A549 (cell line): ENCODE results near the gene SPOCK2. TPM values are rescaled to one million over a fixed set of nuclear protein-coding genes. Genes with fewer than 3 reads are reported as not detected.

Experiments used
- ATAC-seq, 2 experiments: fragments of 200-7000 bp in 1 of 2; fragments of >200 bp in 1 of 2; cut with Nextera tagmentation in 1 of 2; cut with Tn5 transposase in 1 of 2; 3 replicates each; pipeline versions ENCODE4 v1.8.0 to v1.9.1; 2018 to 2020; ENCODE audit warnings: mild to moderate bottlenecking in 1 of 2, moderate library complexity in 1 of 2
- CTCF ChIA-PET: fragments of 300-600 bp; sonication (Branson Sonifier 250); formaldehyde crosslinking; extraction: SDS; loops from one replicate; lab custom pipeline; 2021; ENCODE audit warnings: antibody characterized with exemption, inconsistent platforms; lab: Yijun Ruan, JAX
- POLR2A ChIA-PET: fragments of 350-600 bp; formaldehyde crosslinking; extraction: SDS; loops from one replicate; lab custom pipeline; 2021; ENCODE audit warnings: antibody characterized with exemption, inconsistent platforms; lab: Yijun Ruan, JAX
- DNase-seq, 2 experiments: peaks; one replicate each; pipeline versions ENCODE4 v3.0.0 to v3.0.0-alpha.2; 2011 to 2016; ENCODE audit warnings: low read depth in 1 of 2, low spot score in 1 of 2
- FAIRE-seq: peaks from 2 replicates; lab custom pipeline; 2011; peaks lifted over from hg19 to GRCh38; lab: Jason Lieb, UNC
- H3K27ac ChIP-seq, 2 experiments: fragments of >200 bp; sonication (Bioruptor Twin); formaldehyde crosslinking; 3 replicates each; pipeline ENCODE4 v1.5.1; 2016 to 2017
- H3K4me1 ChIP-seq: fragments of >200 bp; sonication (Bioruptor Twin); formaldehyde crosslinking; 3 replicates; pipeline ENCODE4 v1.6.1; 2016
- H3K4me2 ChIP-seq: fragments of >200 bp; sonication (Bioruptor Twin); formaldehyde crosslinking; 3 replicates; pipeline ENCODE4 v1.6.1; 2016
- H3K4me3 ChIP-seq: fragments of >200 bp; sonication (Bioruptor Twin); formaldehyde crosslinking; 3 replicates; pipeline ENCODE4 v1.5.1; 2016
- H3K9me3 ChIP-seq: fragments of >200 bp; sonication (Bioruptor Twin); formaldehyde crosslinking; 3 replicates; pipeline ENCODE4 v1.6.1; 2016
- BCL3 ChIP-seq: fragments of >200 bp; sonication (Bioruptor Twin); formaldehyde crosslinking; IDR thresholded peaks from 3 replicates; pipeline ENCODE4 v1.6.1; 2016
- BHLHE40 ChIP-seq: IDR thresholded peaks from 2 replicates; pipeline ENCODE4 v1.6.1; 2012; ENCODE audit warnings: low read depth, low read length, inconsistent platforms
- CEBPB ChIP-seq, 2 experiments: fragments of >200 bp in 1 of 2; sonication (Bioruptor Twin) in 1 of 2; formaldehyde crosslinking in 1 of 2; IDR thresholded peaks; 2 replicates each; pipeline ENCODE4 v1.6.1; 2012 to 2016
- CHD4 ChIP-seq: fragments of 200-600 bp; sonication (generic); IDR thresholded peaks from 2 replicates; pipeline ENCODE4 v1.6.1; 2016; ENCODE audit warnings: antibody characterized with exemption, mild to moderate bottlenecking, borderline replicate concordance
- EHMT2 ChIP-seq: fragments of 200-600 bp; sonication (generic); IDR thresholded peaks from 2 replicates; pipeline ENCODE4 v1.6.1; 2016; ENCODE audit warnings: antibody characterized with exemption, low read depth, mild to moderate bottlenecking, moderate library complexity
- EP300 ChIP-seq, 2 experiments: fragments of >200 bp; sonication (Bioruptor Twin); formaldehyde crosslinking; IDR thresholded peaks; 2 replicates in 1 of 2; 3 replicates in 1 of 2; pipeline ENCODE4 v1.6.1; 2016 to 2017
- ESRRA ChIP-seq: fragments of 150-350 bp; IDR thresholded peaks from 2 replicates; pipeline ENCODE4 v1.6.1; 2014; ENCODE audit warnings: mild to moderate bottlenecking, low read length, borderline replicate concordance
- FOSL2 ChIP-seq, 2 experiments: fragments of 450-650 bp in 1 of 2; fragments of >200 bp in 1 of 2; sonication (Bioruptor Twin) in 1 of 2; formaldehyde crosslinking; IDR thresholded peaks; 2 replicates each; pipeline versions ENCODE4 v1.5.0 to v1.6.1; 2016 to 2020; ENCODE audit warnings: mild to moderate bottlenecking in 1 of 2, moderate library complexity in 1 of 2
- FOXS1 ChIP-seq: fragments of 250-450 bp; sonication (Bioruptor Pico); IDR thresholded peaks from 2 replicates; pipeline ENCODE4 v1.5.0; 2020; ENCODE audit warnings: mild to moderate bottlenecking, moderate library complexity
- GATA3 ChIP-seq: IDR thresholded peaks from 2 replicates; pipeline ENCODE4 v1.6.1; 2012; ENCODE audit warnings: borderline replicate concordance
- HDAC2 ChIP-seq: fragments of 200-600 bp; sonication (generic); IDR thresholded peaks from 2 replicates; pipeline ENCODE4 v1.6.1; 2016
- HOXB13 ChIP-seq: fragments of 250-450 bp; sonication (Bioruptor Pico); IDR thresholded peaks from 2 replicates; pipeline ENCODE4 v1.5.0; 2020; ENCODE audit warnings: low read depth, mild to moderate bottlenecking, moderate library complexity
- HOXB5 ChIP-seq: fragments of 250-450 bp; sonication (Bioruptor Pico); IDR thresholded peaks from 2 replicates; pipeline ENCODE4 v1.5.0; 2020; ENCODE audit warnings: mild to moderate bottlenecking, moderate library complexity
- JUN ChIP-seq, 2 experiments: fragments of >200 bp; sonication (Bioruptor Twin); formaldehyde crosslinking; IDR thresholded peaks; 2 replicates in 1 of 2; 3 replicates in 1 of 2; pipeline ENCODE4 v1.6.1; 2016 to 2017
- JUNB ChIP-seq: fragments of >200 bp; sonication (Bioruptor Twin); formaldehyde crosslinking; IDR thresholded peaks from 2 replicates; pipeline ENCODE4 v1.6.1; 2016
- KDM5A ChIP-seq: fragments of 200-600 bp; sonication (generic); IDR thresholded peaks from 2 replicates; pipeline ENCODE4 v1.6.1; 2016; ENCODE audit warnings: antibody characterized with exemption, mild to moderate bottlenecking
- MAX ChIP-seq: IDR thresholded peaks from 2 replicates; pipeline ENCODE4 v1.6.1; 2012
- MYC ChIP-seq: IDR thresholded peaks from 2 replicates; pipeline ENCODE4 v1.6.1; 2012; ENCODE audit warnings: mild to moderate bottlenecking, inconsistent platforms, low read length, improper control_type of control experiment, borderline replicate concordance
- NFE2L2 ChIP-seq: fragments of 150-350 bp; conservative IDR thresholded peaks from 2 replicates; pipeline ENCODE4 v1.6.1; 2014; ENCODE audit warnings: low read length
- PBX3 ChIP-seq: IDR thresholded peaks from 2 replicates; pipeline ENCODE4 v1.6.1; 2012
- POLR2AphosphoS2 ChIP-seq: conservative IDR thresholded peaks from 2 replicates; pipeline ENCODE4 v1.6.1; 2012; ENCODE audit warnings: low read length, improper control_type of control experiment, inconsistent platforms
- RAD21 ChIP-seq, 2 experiments: fragments of >200 bp in 1 of 2; sonication (Bioruptor Twin) in 1 of 2; formaldehyde crosslinking in 1 of 2; IDR thresholded peaks in 1 of 2; conservative IDR thresholded peaks in 1 of 2; 2 replicates in 1 of 2; 3 replicates in 1 of 2; pipeline ENCODE4 v1.6.1; 2012 to 2018; ENCODE audit warnings: inconsistent platforms in 1 of 2
- RARB ChIP-seq: fragments of 250-450 bp; sonication (Bioruptor Pico); IDR thresholded peaks from 2 replicates; pipeline ENCODE4 v1.8.0; 2021; ENCODE audit warnings: mild to moderate bottlenecking, moderate library complexity
- SMC3 ChIP-seq: fragments of >200 bp; sonication (Bioruptor Twin); formaldehyde crosslinking; IDR thresholded peaks from 3 replicates; pipeline ENCODE4 v1.6.1; 2018; ENCODE audit warnings: inconsistent platforms
- SREBF2 ChIP-seq: fragments of 450-650 bp; IDR thresholded peaks from 2 replicates; pipeline ENCODE4 v1.6.1; 2014; ENCODE audit warnings: mild to moderate bottlenecking, moderate library complexity
- ZFP36 ChIP-seq: fragments of 450-650 bp; IDR thresholded peaks from 2 replicates; pipeline ENCODE4 v1.6.1; 2014; ENCODE audit warnings: borderline replicate concordance; ENCODE audit not compliant: partially characterized antibody
- WGBS: methylation state at CpG from one replicate; pipeline ENCODE4 v1.1.6; 2017; ENCODE audit errors: missing lambda C conversion rate; 5-methylcytosine and 5-hydroxymethylcytosine counted together
- polyA plus RNA-seq, 4 experiments: library from polyadenylated mRNA; depleted of rRNA in 3 of 4; stranded (reverse); fragments of >200 nt; fragmentation: RNase III in 1 of 4; extraction: RNeasy Plus Mini Kit Qiagen cat#74134 plus additional on column Dnase treatment in 1 of 4; gene quantifications; 2 replicates in 3 of 4; 3 replicates in 1 of 4; pipeline ENCODE4 v1.2.3, GENCODE V29; 2011 to 2017
- TF ChIP-seq, protein P1 (sequence below): fragments of >200 bp; sonication (Bioruptor Twin); formaldehyde crosslinking; IDR thresholded peaks from 2 replicates; pipeline ENCODE4 v1.6.1; 2016

SPOCK2 gene
- polyA plus RNA-seq, 2 of the 4 experiments (the other 2 are of a cell fraction), result 0.52 to 0.67 TPM

DNA sequence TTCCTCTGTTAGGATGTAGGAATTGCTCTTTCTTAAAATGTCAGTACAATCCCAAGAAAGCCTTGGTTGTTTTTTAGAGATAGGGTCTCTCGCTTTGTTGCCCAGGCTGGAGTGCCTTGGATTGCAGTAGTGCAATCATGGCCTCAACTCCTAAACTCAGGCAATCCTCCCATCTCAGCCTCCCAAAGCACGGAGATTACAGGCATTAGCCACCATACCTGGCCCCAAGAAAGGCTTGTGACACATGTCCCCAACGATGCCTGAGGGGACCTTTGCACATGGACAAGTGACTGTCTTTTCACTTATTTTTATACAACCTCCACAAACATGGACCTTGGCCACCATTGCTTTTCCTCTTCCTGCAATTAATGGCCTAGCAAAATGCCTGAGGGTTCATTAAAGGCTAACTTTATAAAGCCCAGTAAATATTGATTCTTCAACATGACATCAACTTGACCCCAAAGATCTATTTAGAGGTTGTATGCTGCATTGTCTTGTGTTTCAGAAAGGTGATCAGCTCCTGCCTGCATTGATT is 10.0 kb upstream of the SPOCK2 start:
- POLR2A ChIA-PET, result interaction anchor here (0.8 kb wide), 1 partner anchor 73 kb away, joined by 4 read pairs; no protein-coding TSS in a partner anchor
- 0 out of 6 replicates have a peak, but pooled peaks of 1 of the 2 experiments have one; percentile 4 for ATAC-seq
- WGBS, result 43% methylated on average over 3 of the region's 3 CpGs

DNA sequence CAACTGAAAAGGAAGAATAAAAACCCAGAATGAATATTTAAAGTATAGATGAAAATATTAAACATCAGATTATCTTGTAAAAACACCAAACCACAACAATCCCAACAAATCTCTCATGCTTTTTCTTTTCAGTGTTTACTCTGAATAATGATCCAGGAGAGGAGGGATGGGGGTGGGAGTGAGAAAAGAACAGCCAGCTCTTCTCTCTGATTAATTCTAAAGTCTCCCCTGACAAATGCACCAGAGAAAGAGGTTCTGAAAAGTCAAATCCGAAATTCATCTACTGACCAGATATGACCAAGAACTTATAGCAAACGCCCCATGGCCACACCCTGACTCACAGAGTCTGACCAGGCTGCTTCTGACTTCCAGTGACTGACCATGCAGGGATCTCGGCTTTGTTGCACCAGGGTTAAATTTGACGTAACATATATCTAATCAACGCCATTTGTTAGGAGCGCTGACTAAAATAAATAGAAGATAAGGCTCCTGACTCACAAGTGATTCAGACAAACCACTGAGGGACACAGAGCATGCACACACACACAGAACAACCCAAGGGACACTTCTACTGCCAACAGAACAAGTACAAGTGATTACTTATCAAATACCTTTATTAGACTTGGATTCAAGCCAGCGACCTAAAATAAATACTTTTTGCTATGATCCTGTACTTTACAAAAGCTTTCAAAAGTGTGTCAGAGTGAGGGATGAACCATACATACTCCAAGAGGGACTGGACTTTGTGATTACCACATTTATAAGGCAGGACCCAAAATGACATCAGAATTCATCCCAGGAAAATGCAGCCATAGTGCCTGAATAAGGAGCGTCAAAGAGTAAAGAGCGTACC is 9.3 kb upstream of the SPOCK2 start:
- ChIA-PET POLR2A (interaction anchor here (0.8 kb wide), 1 partner anchor 73 kb away, joined by 4 read pairs; no protein-coding TSS in a partner anchor), CTCF (interaction anchor here (0.9 to 1.1 kb wide), 2 partner anchors 143 to 200 kb away, joined by 3 to 4 read pairs; no protein-coding TSS in a partner anchor)
- no peaks in the 10 kb centered on the region for H3K9me3 ChIP-seq
- H3K4me1 ChIP-seq, result peaks cover 54% of the 10 kb centered on the region
- H3K27ac ChIP-seq, result peak overlapping the region; percentile 75 to 77
- FAIRE-seq, result peak; percentile 39
- TF ChIP-seq RAD21 (conservative IDR thresholded peaks at IDR 0.05 in 1 of 2, IDR thresholded peaks at IDR 0.05 in 1 of 2), result peak in 1 of 2 experiments; percentile 29; a peak in 1 of 5 replicates
- TF ChIP-seq ZFP36, result peak; percentile 65
- no peak for TF ChIP-seq HOXB13
- TF ChIP-seq PBX3, result peak; percentile 76; the same call in 1 of the 2 replicates
- 0 out of 2 replicates have a peak, but pooled peaks have one; percentile 29 for TF ChIP-seq HOXB5 (CRISPR knock-in tag)
- TF ChIP-seq FOXS1 (CRISPR knock-in tag), result no peak
- peak; percentile 97 for TF ChIP-seq FOSL2 (IDR thresholded peaks at IDR 0.05)
- TF ChIP-seq FOSL2 (CRISPR knock-in tag; IDR thresholded peaks at IDR 0.05), result peak; percentile 98
- TF ChIP-seq SMC3, result 0 out of 3 replicates have a peak, but pooled peaks have one; percentile 21
- peak; percentile 82 for TF ChIP-seq MAX
- TF ChIP-seq HDAC2, result no peak
- TF ChIP-seq RARB, result no peak
- peak; percentile 99 for TF ChIP-seq JUNB
- TF ChIP-seq, protein P1, sequence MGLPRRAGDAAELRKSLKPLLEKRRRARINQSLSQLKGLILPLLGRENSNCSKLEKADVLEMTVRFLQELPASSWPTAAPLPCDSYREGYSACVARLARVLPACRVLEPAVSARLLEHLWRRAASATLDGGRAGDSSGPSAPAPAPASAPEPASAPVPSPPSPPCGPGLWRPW, result peak; percentile 31; the same call in 1 of the 2 replicates
- TF ChIP-seq CHD4, result no peak
- TF ChIP-seq EP300 (IDR thresholded peaks at IDR 0.05), result peak; percentile 82 to 88; a peak in 3 of 5 replicates
- TF ChIP-seq ESRRA, result no peak
- TF ChIP-seq JUN (IDR thresholded peaks at IDR 0.05), result peak; percentile 97 to 98; a peak in 4 of 5 replicates
- TF ChIP-seq POLR2AphosphoS2, result no peak
- TF ChIP-seq BHLHE40, result no peak
- peak; percentile 99 for TF ChIP-seq GATA3
- TF ChIP-seq BCL3, result peak; percentile 94
- TF ChIP-seq CEBPB (IDR thresholded peaks at IDR 0.05), result peak; percentile 35 to 71; a peak in 2 of 4 replicates
- TF ChIP-seq MYC, result no peak
- ATAC-seq, result peak; percentile 95 to 96
- WGBS, result 9% methylated on average over 9 of the region's 9 CpGs
- no peak overlapping the region for H3K4me3 ChIP-seq
- peak; percentile 73 to 98 for DNase-seq
- peak overlapping the region; percentile 63 for H3K4me2 ChIP-seq

More for the DNA sequence above, 10.0 kb upstream of the SPOCK2 start:
- H3K4me1 ChIP-seq, result peaks cover 48% of the 10 kb centered on the region
- TF ChIP-seq KDM5A (no peak), HOXB13 (no peak), EHMT2 (0 out of 2 replicates have a peak, but pooled peaks have one; percentile 54), NFE2L2 (no peak), SREBF2 (no peak)
- FAIRE-seq, result no peak
- H3K9me3 ChIP-seq, result no peaks in the 10 kb centered on the region
- peak overlapping the region; percentile 69 to 71 for H3K27ac ChIP-seq
- CTCF ChIA-PET, result interaction anchor here (0.6 to 1.9 kb wide), 5 partner anchors 15 to 1074 kb away, joined by 3 to 12 read pairs (median 5); no protein-coding TSS in a partner anchor
- DNase-seq, result no peak
- peak overlapping the region; percentile 63 for H3K4me2 ChIP-seq
- H3K4me3 ChIP-seq, result no peak overlapping the region
